ENCODE results near the gene TNFRSF8.

TNFRSF8 gene

GRCh38 chr1:12162459-12163137 is 99.5 kb downstream of the TNFRSF8 start:
- DNase-seq = no peak

GRCh38 chr1:12163210-12163609 is 100.1 kb downstream of the TNFRSF8 start:
- no peak for DNase-seq

GRCh38 chr1:12164210-12164609 is 101.1 kb downstream of the TNFRSF8 start:
- no peak for DNase-seq

DNA sequence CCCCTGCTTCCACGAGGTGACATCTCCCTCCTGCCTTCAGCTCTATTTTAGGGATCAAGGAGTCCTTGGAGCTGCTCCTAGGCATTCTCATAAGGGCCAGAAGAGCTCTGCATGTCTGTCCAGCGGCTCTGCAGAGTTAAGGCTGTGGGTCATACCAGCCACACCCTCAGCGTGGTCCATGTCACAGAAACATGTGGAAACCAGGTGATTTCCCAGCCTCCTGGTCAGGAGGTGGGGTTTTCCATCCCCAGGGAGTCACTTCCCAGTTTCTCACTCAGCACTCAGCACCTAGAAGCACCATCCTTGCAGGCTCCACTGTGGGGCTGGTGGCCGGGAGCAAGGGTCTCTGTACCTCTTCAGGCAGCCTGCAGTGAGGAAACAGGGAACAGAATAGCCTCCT is 102.2 kb downstream of the TNFRSF8 start:
- no peak for DNase-seq

- DNase-seq = peak; percentile 79
These were observed 103.9 kb downstream of the TNFRSF8 start, which contains the start of gene TNFRSF1B for GRCh38 chr1:12166834-12167492. TSS of gene TNFRSF1B (plus strand) at chr1:12166991. CDS start at chr1:12167092, 101 bp downstream.

- DNase-seq = no peak
These were observed 104.7 kb downstream of the TNFRSF8 start for GRCh38 chr1:12167493-12168429.

DNA sequence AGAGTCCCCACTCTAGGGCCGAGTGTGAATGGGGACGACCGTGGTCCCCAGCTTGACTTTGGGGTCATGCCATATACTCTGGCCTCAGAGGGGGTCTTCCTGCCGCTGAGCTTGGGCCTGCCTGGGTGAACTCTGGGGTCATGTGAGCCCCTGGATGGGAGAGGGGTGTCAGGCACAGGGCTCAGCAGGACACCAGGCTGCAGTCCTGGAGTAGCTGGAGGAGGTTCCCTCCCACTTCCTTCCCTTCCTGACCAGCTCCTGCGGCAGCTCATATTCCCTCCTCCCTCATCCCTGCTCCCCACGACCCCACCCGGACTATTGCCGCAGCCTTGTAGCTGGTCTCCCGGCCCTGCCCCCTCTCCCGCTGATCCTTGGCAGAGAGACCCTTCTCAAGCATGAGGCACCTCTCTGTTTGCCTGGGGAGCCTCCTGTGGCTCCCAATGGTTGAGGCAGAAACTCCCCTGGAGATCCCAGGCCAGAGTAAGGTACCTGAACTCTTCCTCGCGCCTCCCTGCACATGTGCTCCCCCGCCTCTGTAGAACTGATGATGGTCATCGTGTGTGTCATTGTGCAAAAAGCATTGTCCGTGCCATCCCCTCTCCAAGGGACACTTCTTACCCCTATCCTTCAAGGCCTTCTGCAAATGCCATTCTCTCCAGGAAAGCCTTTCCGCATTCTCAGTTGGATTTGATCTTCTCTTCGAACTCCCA is 105.5 kb downstream of the TNFRSF8 start:
- DNase-seq = no peak

GRCh38 chr1:12169442-12170135 is 106.5 kb downstream of the TNFRSF8 start:
- no peak for DNase-seq

GRCh38 chr1:12170263-12170671 is 107.2 kb downstream of the TNFRSF8 start:
- no peak for DNase-seq

GRCh38 chr1:12171206-12172041 is 108.3 kb downstream of the TNFRSF8 start:
- peak; percentile 75 for DNase-seq

DNA sequence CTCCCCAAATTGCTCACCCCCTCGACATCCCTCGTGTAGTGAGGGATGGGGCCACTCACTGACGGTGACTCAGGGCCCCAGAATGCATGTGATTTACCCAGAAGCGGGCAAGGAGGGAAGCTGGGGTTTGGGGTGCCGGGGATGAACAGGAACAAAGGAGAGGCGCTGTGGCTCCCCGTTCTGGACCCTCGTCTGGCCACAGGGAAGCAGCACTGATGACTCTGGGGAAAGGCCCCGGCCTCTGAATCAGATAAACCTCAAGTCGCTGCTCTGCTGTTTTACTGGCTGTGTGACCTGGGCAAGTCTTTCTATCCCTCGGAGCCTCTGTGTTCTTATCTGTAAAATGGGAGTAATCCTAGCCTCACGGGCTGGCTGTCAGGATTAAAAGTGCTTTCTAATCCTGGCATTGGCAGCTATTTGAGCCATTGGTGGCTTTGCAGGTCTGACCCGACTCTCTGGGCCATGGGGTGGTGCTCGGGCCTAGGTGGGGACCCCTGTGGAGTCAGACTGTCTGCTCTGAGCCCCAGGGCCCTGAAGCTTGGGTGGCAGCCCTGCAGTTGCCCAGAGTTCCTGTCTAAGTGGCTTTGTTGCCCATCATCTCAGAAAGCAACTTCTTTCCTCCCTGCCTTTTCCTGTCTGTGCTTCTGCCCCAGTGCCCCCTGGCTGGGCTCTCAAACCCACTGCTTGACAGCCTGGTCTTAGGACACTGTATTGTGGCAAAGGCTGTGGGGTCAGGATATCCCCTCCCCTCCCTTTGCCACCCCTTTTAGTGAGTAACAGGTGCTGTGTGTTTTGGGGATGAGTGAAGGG is 109.1 kb downstream of the TNFRSF8 start:
- DNase-seq = peak; percentile 59

- DNase-seq = no peak
These were observed 110.0 kb downstream of the TNFRSF8 start for GRCh38 chr1:12173041-12173509.

DNA sequence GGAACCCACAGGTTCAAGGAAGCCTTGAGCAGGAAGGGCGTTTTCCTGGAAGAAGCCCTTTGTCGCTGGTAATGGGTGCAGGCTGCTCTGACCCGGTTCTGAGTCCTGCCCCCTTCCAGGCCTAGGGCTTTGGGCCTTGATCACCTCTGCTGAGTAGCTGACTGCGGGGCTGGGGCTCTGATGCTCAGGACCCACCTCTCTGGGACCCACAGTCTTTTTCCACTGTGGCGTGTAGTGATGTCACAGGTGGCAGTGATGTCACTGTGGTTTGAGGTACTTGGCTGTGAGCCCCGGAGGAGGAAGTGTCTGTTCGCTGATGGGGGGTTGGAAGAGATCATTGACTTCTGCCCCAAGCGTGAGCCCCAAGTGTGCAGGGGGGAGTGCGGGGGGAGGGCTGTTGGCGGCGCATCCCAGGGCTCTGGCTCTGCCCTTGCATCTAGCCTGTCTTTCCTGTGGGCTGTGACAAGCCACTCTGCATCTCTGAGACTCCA is 110.6 kb downstream of the TNFRSF8 start:
- DNase-seq = peak; percentile 95

- DNase-seq = no peak
These were observed 112.1 kb downstream of the TNFRSF8 start for GRCh38 chr1:12174924-12175810.

GRCh38 chr1:12176298-12177118 is 113.4 kb downstream of the TNFRSF8 start:
- no peak for DNase-seq

DNA sequence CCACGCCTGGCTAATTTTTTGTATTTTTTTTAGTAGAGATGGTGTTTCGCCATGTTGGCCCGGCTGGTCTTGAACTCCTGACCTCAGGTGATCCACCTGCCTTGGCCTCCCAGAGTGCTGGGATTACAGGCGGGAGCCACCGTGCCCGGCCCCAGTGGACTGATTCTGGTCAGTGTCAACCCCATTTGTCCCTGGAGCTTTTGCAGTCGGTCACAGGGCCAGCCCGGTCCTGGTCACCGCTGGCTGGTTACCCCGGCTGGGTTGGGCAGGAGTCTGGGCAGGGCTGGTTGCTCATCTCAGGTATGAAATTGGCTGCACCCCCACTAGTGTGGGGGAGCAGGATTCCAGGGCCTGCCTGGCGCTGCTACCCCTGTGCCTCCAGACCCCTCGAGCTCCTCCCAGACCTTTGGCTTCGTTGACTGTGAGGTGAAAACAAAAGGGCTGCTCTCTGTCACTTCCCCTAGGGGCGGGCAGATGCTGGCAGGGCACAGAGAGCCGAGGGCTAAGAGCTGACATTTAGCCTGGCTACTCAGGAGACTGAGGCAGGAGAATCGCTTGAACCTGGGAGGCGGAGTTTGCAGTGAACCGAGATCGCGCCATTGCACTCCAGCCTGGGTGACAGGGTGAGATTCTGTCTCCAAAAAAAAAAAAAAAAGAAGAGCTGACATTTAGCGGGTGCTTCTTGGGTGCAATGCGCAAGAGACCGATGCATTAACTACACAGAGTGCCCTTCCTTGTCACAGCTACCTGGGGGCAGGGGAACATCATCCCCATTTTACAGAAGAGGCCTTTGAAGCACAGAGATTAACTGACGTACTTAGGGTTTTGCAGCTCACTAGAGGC is 114.3 kb downstream of the TNFRSF8 start:
- peak; percentile 44 for DNase-seq

DNA sequence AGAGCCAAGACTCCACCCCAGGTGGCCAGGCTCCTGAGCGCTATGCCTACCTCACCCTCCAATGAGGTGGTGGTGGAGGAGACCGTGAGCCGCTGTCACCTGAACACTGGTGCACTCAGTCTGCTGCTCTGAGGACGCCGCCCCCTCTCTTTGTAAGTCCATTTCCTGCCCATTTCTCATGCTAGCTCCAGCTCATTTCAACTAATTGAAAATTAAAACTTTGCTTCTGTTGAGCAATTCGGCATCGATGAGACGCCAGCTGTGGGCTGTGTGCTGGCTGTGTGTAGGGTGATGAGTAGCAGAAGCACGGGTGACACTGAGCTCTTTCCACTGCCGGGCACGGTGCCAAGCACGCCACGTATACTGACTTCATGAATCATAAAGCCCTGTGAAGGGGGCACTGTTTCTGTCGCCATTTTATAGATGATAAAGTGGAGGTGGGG is 114.9 kb downstream of the TNFRSF8 start:
- DNase-seq = peak; percentile 86

Measured in CD4-positive, alpha-beta T cell treated with Interleukin-10 for 1 hour (primary cell).